OCI-LY3 (cell line): ENCODE measurements around the gene NEK8.

Experiments used
- CTCF ChIP-seq: fragments of 200-600, 300-600 bp; sonication (generic); IDR thresholded peaks from 2 replicates; pipeline ENCODE4 v1.5.1; 2014; ENCODE audit warnings: antibody characterized with exemption, low read length, low read depth
- EZH2phosphoT487 ChIP-seq: fragments of 200-600 bp; shearing (Covaris generic); IDR thresholded peaks from 2 replicates; pipeline ENCODE4 v1.6.1; 2018; ENCODE audit warnings: antibody characterized with exemption, mixed run types, low read depth

GRCh38 chr17:28744104-28744971, 15.8 kb downstream of the NEK8 start:
- TF ChIP-seq CTCF (no peak), EZH2phosphoT487 (no peak)
